Stimulated activated CD8-positive, alpha-beta memory T cell treated with anti-CD3 and anti-CD28 coated beads, Interleukin-7, amount 100 ng/mL, for 1 hour (primary cell): ENCODE data around the gene PPCDC.

Experiments used
- DNase-seq, 2 donors: peaks; one replicate each; pipeline ENCODE4 v3.0.0-alpha.2; 2020; ENCODE audit warnings: low read depth in 2 of 2

PPCDC gene

GRCh38 chr15:75043509-75044257 lies 20.3 kb downstream of the PPCDC start:
- DNase-seq = no peak

DNA sequence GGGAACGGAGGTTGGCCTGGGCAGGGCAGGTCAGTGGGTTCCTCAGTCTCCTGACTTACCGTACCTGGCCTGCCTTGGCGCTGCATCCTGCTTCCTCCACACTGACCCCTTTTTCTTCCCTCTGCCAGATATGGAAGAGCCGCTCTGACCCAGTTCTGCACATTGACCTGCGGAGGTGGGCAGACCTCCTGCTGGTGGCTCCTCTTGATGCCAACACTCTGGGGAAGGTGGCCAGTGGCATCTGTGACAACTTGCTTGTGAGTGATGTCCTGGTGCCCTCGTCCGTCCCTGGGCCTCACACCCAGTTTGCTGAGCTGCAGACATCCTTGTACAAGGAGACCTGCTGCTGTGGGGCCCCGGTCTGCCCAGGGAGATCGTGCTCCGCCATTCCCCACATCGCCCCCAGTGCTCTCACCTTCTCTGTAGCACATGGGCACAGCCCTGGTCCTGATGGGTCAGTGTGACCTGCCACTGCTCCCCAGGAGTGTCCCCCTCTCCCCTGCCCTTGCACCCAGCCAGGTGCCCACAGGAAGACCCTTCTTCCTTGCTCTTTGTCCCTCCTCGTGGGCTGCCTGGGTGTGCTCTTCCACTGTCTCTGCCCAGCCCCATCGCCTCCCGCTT lies 21.0 kb downstream of the PPCDC start:
- no peak for DNase-seq

- no peak for DNase-seq
Observed at GRCh38 chr15:75045332-75046015, 22.1 kb downstream of the PPCDC start.

DNA sequence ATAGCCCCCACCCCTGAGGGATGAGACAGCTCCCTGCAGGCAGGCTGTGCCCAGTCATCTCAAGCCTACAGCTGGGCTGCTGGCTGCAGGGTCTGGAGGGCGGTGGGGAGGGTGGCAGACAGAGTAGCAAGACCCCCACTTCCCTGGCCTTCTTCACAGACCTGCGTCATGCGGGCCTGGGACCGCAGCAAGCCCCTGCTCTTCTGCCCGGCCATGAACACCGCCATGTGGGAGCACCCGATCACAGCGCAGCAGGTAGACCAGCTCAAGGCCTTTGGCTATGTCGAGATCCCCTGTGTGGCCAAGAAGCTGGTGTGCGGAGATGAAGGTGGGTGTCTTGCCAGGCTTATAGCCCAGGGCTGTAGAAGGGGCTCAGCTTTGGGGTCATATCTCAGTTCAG lies 25.0 kb downstream of the PPCDC start:
- no peak for DNase-seq

DNA sequence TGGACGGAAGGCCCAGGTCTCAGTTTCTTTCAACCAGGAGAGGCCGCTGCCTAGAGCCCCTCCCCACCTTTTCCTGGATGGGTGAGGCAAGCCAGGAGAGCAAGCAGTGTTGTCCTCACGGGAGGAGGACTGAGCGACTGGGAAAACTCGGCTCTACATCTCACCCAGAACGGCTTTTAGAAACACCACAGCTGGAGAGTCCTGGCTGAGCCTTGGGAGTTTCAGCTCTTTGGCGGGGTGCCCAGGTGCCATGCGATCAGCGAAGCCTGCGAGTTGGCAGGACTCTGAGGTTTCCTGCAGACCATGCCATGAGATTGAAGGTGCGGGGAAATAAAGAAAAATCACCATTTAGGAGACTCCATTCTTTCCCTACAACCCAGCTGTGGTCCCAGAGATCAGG lies 26.0 kb downstream of the PPCDC start:
- no peak for DNase-seq

- DNase-seq = no peak
Observed at GRCh38 chr15:75050283-75050682, 26.9 kb downstream of the PPCDC start.

- no peak for DNase-seq
Observed at GRCh38 chr15:75051191-75051608, 27.8 kb downstream of the PPCDC start.

GRCh38 chr15:75051711-75052110 lies 28.3 kb downstream of the PPCDC start:
- DNase-seq = no peak

GRCh38 chr15:75052972-75053747 lies 29.8 kb downstream of the PPCDC start:
- no peak for DNase-seq

GRCh38 chr15:75053748-75054125 lies 30.3 kb downstream of the PPCDC start:
- no peak for DNase-seq

DNA sequence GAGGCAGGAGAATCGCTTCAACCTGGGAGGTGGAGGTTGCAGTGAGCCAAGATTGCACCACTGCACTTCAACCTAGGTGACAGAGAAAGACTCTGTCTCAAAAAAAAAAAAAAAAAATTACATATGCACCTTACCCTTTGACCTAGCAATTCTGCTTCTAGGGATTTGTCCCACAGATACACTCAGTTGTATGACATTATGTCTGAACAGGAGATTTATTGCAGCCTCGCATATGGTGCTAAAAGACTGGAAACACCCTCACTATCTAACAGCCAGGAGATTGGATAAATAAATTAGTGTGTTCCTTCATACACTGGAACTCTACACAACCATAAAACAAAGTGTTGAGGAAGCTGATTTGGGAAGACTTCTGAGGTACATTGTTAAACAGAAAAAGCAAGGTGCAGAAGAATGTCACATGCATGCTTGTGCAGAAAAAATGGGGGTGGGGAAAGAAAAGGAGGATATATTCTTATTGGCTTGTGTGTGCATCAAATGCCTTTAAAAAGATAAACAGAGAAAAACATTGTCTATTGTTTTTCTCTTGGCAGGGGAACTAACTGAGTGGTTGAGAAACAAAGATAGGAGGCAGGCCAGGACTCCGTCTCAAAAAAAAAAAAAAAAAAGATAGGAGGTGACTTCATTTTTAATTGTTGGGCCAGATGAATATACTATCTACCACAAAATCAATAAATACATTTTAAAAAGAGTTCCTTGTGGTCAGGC lies 30.9 kb downstream of the PPCDC start:
- no peak for DNase-seq

DNA sequence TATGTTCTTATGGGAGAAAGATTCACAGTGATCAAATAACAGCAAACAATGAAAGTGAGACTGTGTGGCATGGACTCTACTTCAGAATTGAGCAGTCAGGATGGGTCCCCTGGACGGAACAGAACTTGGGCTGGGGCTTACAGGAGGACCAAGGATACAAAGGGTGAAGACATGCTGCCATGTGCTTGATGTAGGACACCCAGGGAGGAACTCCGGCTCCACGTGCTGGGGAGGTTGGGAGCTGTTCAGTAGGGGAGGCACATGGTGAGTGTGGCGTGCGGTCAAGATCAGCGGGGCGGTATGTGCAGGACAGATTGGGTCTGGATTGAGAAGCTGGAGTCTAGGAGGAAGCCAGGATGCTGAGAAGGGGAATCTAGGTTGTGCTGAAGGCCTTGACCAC lies 32.6 kb downstream of the PPCDC start:
- no peak for DNase-seq

GRCh38 chr15:75058127-75058905 lies 34.9 kb downstream of the PPCDC start:
- DNase-seq = no peak

DNA sequence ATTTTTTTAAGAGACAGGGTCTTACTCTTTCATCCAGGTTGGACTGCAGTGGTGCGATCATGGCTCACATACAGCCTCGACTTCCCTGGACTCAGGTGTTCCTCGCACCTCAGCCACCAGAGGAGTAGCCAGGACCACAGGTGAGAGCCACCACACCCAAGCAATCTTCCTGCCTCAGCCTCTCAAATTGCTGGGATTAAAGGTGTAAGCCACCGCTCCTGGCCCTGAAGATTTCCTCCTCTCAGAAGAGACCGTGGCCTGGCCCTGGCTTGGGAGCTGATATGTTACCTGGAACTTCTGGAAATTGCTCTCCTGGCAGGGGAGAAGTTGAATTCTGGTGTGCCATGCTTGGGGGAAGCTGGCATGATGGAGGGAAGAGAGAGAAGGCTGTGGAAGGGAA lies 36.2 kb downstream of the PPCDC start:
- no peak for DNase-seq

- no peak for DNase-seq
Observed at GRCh38 chr15:75061272-75061671, 37.9 kb downstream of the PPCDC start.

DNA sequence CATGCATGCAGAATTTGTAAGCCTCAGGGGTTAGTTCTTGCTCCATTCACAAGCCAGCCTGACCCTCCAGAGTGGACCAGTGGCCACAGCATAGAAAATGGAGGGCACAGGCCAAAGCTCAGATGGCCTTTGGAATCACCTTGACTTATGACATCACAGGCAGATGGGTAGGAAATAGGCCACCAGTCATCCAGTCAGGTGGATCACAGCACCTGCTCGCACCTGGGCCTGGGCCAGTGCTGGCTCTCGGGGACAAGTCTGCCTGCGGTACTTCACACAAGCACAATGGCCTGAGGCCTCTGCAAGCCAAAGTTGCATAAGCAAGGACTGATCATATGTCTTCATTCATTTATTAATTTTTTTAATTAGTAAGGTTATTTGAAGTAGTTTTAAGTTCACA lies 39.3 kb downstream of the PPCDC start:
- DNase-seq = no peak

DNA sequence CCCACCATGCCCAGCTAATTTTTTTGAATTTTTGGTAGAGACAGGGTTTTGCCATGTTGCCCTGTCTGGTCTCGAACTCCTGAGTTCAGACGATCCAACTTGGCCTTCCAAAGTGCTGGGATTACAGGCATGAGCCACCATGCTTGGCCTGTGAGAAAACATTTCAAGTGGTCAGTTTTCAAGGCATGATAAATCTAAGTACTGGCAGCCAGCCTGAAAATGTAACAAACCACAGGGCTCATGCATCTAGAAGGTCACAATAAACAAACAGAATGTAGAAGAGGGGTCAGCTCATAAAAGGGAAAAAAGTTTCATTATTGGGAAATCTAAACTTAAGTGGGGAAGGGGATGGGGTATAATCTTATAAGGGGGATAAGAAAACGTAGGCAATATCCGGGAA lies 39.9 kb downstream of the PPCDC start:
- DNase-seq = no peak

- no peak for DNase-seq
Observed at GRCh38 chr15:75063889-75064288, 40.5 kb downstream of the PPCDC start.

- DNase-seq = no peak
Observed at GRCh38 chr15:75064846-75065245, 41.5 kb downstream of the PPCDC start.

- no peak for DNase-seq
Observed at GRCh38 chr15:75065467-75065850, 42.1 kb downstream of the PPCDC start.
